Smooth muscle cell of the pulmonary artery (primary cell): Measurements from ENCODE around the gene OR9I1. TPM values are rescaled to one million over a fixed set of nuclear protein-coding genes. Genes with fewer than 3 reads are reported as not detected.

Experiments used
- total RNA-seq: library from RNA; depleted of rRNA; stranded (reverse); fragments of >200 nt; gene quantifications from 2 replicates; pipeline ENCODE4 v1.2.3, GENCODE V29; 2014

Gene OR9I1
- not detected in 2 replicates for total RNA-seq

GRCh38 chr11:58125469-58125868 is at the start of gene OR9I1:
Gene OR9I1, minus strand, starts transcription at chr11:58125530. Its CDS starts 6,086 bp downstream, at chr11:58119444.

Other genes starting within 250 kb of the OR9I1 start
- gene OR9Q1, start 101.6 kb downstream of the OR9I1 start, total RNA-seq = not detected in 2 replicates
- not detected in 2 replicates for gene OR6Q1, start 94.6 kb downstream of the OR9I1 start, total RNA-seq
- gene OR9Q2, start 63.5 kb upstream of the OR9I1 start, total RNA-seq = not detected in 2 replicates
- not detected in 2 replicates for gene OR1S2, start 78.6 kb upstream of the OR9I1 start, total RNA-seq
- gene OR1S1, start 87.2 kb upstream of the OR9I1 start, total RNA-seq = not detected in 2 replicates
- not detected in 2 replicates for gene OR10Q1, start 103.4 kb upstream of the OR9I1 start, total RNA-seq
- not detected in 2 replicates for gene OR10W1, start 142.7 kb upstream of the OR9I1 start, total RNA-seq
- not detected in 2 replicates for gene OR5B17, start 233.5 kb upstream of the OR9I1 start, total RNA-seq